Measurements from ENCODE around the gene MX2.

Gene MX2

GRCh38 chr21:41365377-41366107, 3.7 kb downstream of the MX2 start:
- no peak for DNase-seq

- no peak for DNase-seq
Observed at GRCh38 chr21:41366522-41367151, 4.8 kb downstream of the MX2 start.

- no peak for DNase-seq
Observed at GRCh38 chr21:41367301-41367944, 5.6 kb downstream of the MX2 start.

GRCh38 chr21:41367945-41368734, 6.3 kb downstream of the MX2 start:
- DNase-seq = no peak

GRCh38 chr21:41368735-41369104, 6.9 kb downstream of the MX2 start:
- no peak for DNase-seq

GRCh38 chr21:41369105-41369919, 7.5 kb downstream of the MX2 start:
- DNase-seq = peak in 2 of 5 donors; percentile 18 to 19

- DNase-seq = peak in 2 of 5 donors; percentile 31 to 32
Observed at GRCh38 chr21:41369920-41370839, 8.4 kb downstream of the MX2 start.

GRCh38 chr21:41370840-41371684, 9.2 kb downstream of the MX2 start:
- no peak for DNase-seq

- no peak for DNase-seq
Observed at GRCh38 chr21:41371685-41372030, 9.8 kb downstream of the MX2 start.

- no peak for DNase-seq
Observed at GRCh38 chr21:41373253-41373652, 11.4 kb downstream of the MX2 start.

GRCh38 chr21:41373763-41374162, 11.9 kb downstream of the MX2 start:
- DNase-seq = no peak

- DNase-seq = no peak
Observed at GRCh38 chr21:41374177-41374712, 12.4 kb downstream of the MX2 start.

GRCh38 chr21:41374867-41375533, 13.2 kb downstream of the MX2 start:
- no peak for DNase-seq

GRCh38 chr21:41375875-41376274, 14.0 kb downstream of the MX2 start:
- no peak for DNase-seq

GRCh38 chr21:41377715-41378114, 15.9 kb downstream of the MX2 start:
- DNase-seq = no peak

GRCh38 chr21:41378849-41379248, 17.0 kb downstream of the MX2 start:
- DNase-seq = no peak

- no peak for DNase-seq
Observed at GRCh38 chr21:41379901-41380300, 18.1 kb downstream of the MX2 start.

GRCh38 chr21:41381731-41382130, 19.9 kb downstream of the MX2 start:
- no peak for DNase-seq

- no peak for DNase-seq
Observed at GRCh38 chr21:41387042-41387819, 25.4 kb downstream of the MX2 start.

Data from T-helper 1 cell (primary cell).